Activated CD4-positive, CD25-positive, alpha-beta regulatory T cell (primary cell): Measurements from ENCODE around the gene ERBB4.
"Not testable (repeated sequence)": the region's sequence is repeated elsewhere in the genome, so short reads cannot be mapped to it uniquely, and the experiment has no call there.

Experiments
- DNase-seq, 4 experiments: peaks; one replicate each; lab custom pipeline; 2025; lab: John Stamatoyannopoulos, UW

ERBB4 gene

GRCh38 chr2:212299333-212299732, 239.3 kb downstream of the ERBB4 start:
- no peak for DNase-seq

- DNase-seq: no peak
Observed at GRCh38 chr2:212295571-212295970, 243.0 kb downstream of the ERBB4 start.

- no peak for DNase-seq
Observed at GRCh38 chr2:212294816-212295215, 243.8 kb downstream of the ERBB4 start.

GRCh38 chr2:212289301-212289700, 249.3 kb downstream of the ERBB4 start:
- no peak for DNase-seq

- no peak for DNase-seq
Observed at GRCh38 chr2:212288308-212288707, 250.3 kb downstream of the ERBB4 start.

GRCh38 chr2:212284166-212284565, 254.4 kb downstream of the ERBB4 start:
- no peak for DNase-seq

- no peak for DNase-seq
Observed at GRCh38 chr2:212282671-212283261, 255.8 kb downstream of the ERBB4 start.

- no peak for DNase-seq
Observed at GRCh38 chr2:212276813-212277212, 261.8 kb downstream of the ERBB4 start.

GRCh38 chr2:212274215-212274614, 264.4 kb downstream of the ERBB4 start:
- no peak for DNase-seq

GRCh38 chr2:212271583-212271982, 267.0 kb downstream of the ERBB4 start:
- DNase-seq: no peak

- no peak for DNase-seq
Observed at GRCh38 chr2:212269005-212269404, 269.6 kb downstream of the ERBB4 start.

- DNase-seq: no peak
Observed at GRCh38 chr2:212266297-212266696, 272.3 kb downstream of the ERBB4 start.

- no peak for DNase-seq
Observed at GRCh38 chr2:212265777-212266176, 272.8 kb downstream of the ERBB4 start.

GRCh38 chr2:212264187-212264586, 274.4 kb downstream of the ERBB4 start:
- DNase-seq: no peak

- DNase-seq: no peak
Observed at GRCh38 chr2:212259226-212259625, 279.4 kb downstream of the ERBB4 start.

GRCh38 chr2:212254339-212254738, 284.3 kb downstream of the ERBB4 start:
- DNase-seq: no peak

GRCh38 chr2:212249451-212249850, 289.2 kb downstream of the ERBB4 start:
- DNase-seq: no peak

- no peak for DNase-seq
Observed at GRCh38 chr2:212245880-212246279, 292.7 kb downstream of the ERBB4 start.

GRCh38 chr2:212242724-212243123, 295.9 kb downstream of the ERBB4 start:
- no peak for DNase-seq

- not testable (repeated sequence) for DNase-seq
Observed at GRCh38 chr2:212238152-212238551, 300.4 kb downstream of the ERBB4 start.

GRCh38 chr2:212237350-212238095, 301.1 kb downstream of the ERBB4 start:
- no peak for DNase-seq

GRCh38 chr2:212228743-212229171, 309.8 kb downstream of the ERBB4 start:
- DNase-seq: no peak

GRCh38 chr2:212227755-212228154, 310.8 kb downstream of the ERBB4 start:
- DNase-seq: no peak

- no peak for DNase-seq
Observed at GRCh38 chr2:212226114-212226513, 312.5 kb downstream of the ERBB4 start.
